ENCODE results near the gene RBM12.

RBM12 gene

DNA sequence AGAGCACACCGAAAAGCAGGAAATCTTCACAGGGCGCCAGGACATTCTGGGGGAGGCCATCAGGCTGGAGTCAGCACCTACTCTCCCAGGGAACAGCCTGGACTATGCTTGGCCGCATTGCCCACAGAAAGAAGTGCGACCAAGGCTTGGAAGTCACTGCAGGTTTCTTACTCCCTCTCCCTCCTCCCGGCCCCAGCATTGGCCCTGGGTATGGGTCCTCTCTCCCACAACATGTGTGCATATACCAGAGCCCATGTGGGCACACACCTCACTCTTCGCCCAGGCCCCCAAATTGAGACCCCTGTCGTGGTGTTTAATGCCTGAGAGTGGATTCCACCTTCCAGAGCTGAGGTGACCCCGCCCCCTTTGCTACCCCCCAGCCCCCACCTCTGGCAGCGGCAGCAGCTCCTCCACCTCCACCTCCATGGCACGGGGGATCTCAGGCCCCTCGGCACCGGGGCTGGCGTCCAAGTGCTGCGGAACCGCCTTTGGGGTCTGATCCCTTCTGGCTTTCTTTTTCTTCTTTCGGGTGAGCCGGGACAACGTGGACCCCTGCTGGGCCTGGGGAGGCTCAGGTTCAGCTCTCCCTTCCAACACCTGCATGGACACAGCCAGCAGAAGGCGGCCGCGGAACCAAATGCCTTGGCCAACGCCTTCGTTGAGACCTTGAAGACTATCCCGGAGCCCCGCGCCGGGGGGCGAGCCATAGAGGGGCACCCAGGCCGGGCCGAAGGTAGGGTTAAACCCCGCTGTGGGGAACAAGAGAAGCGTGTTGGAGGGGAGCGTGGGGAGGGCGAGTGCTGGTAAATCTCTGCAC, 64.3 kb downstream of the RBM12 start (continued):
- no peak for TF ChIP-seq ZNF843 (tag by site-specific recombination; IDR thresholded peaks at IDR 0.05)
- no peak for TF ChIP-seq ZEB2 (tag by site-specific recombination; IDR thresholded peaks at IDR 0.05)
- no peak for TF ChIP-seq YY1 (tag by site-specific recombination; IDR thresholded peaks at IDR 0.05)
- TF ChIP-seq WT1 (tag by site-specific recombination; IDR thresholded peaks at IDR 0.05) = no peak
- TF ChIP-seq ZNF19 (tag by site-specific recombination; IDR thresholded peaks at IDR 0.05; ENCODE audit: low read depth) = no peak

DNA sequence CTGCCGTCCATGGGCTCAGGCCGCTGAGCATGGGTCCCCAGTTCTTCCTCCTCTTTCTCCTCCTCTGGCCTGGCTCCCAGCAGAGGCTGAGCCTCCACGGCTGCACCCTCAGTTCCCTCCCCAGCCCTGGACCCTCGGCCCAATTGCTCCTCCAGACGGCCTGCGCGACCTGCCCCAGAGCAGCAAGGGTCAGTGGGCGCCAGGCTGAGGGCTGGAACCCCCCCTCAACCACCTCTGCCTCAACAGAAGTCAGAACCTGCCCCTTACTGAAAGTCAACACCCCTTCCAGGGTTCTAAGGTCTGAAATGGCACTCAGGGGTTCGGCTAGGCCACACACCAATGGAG, 65.0 kb downstream of the RBM12 start:
- ChIA-PET POLR2A (no interaction called here), CTCF (no interaction called here)
- H3K36me3 ChIP-seq (ENCODE audit: control insufficient read depth in 2 of 2, insufficient read depth in 1 of 2, low read length in 2 of 2) = no peaks in the 10 kb centered on the region
- TF ChIP-seq TRIM28 (IDR thresholded peaks at IDR 0.05; ENCODE audit: borderline replicate concordance, low read length) (no peak), ZNF596 (tag by site-specific recombination; IDR thresholded peaks at IDR 0.05) (no peak), ZBTB20 (tag by site-specific recombination; IDR thresholded peaks at IDR 0.05) (no peak), ZNF843 (tag by site-specific recombination; IDR thresholded peaks at IDR 0.05) (no peak), SALL2 (tag by site-specific recombination; IDR thresholded peaks at IDR 0.05; ENCODE audit: borderline replicate concordance) (no peak), ZNF223 (tag by site-specific recombination; IDR thresholded peaks at IDR 0.05) (no peak)
- TF ChIP-seq, protein P1, sequence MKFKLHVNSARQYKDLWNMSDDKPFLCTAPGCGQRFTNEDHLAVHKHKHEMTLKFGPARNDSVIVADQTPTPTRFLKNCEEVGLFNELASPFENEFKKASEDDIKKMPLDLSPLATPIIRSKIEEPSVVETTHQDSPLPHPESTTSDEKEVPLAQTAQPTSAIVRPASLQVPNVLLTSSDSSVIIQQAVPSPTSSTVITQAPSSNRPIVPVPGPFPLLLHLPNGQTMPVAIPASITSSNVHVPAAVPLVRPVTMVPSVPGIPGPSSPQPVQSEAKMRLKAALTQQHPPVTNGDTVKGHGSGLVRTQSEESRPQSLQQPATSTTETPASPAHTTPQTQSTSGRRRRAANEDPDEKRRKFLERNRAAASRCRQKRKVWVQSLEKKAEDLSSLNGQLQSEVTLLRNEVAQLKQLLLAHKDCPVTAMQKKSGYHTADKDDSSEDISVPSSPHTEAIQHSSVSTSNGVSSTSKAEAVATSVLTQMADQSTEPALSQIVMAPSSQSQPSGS (tag by site-specific recombination; IDR thresholded peaks at IDR 0.05; ENCODE audit: low read depth) = no peak
- TF ChIP-seq, protein P2, sequence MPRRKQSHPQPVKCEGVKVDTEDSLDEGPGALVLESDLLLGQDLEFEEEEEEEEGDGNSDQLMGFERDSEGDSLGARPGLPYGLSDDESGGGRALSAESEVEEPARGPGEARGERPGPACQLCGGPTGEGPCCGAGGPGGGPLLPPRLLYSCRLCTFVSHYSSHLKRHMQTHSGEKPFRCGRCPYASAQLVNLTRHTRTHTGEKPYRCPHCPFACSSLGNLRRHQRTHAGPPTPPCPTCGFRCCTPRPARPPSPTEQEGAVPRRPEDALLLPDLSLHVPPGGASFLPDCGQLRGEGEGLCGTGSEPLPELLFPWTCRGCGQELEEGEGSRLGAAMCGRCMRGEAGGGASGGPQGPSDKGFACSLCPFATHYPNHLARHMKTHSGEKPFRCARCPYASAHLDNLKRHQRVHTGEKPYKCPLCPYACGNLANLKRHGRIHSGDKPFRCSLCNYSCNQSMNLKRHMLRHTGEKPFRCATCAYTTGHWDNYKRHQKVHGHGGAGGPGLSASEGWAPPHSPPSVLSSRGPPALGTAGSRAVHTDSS (tag by site-specific recombination; IDR thresholded peaks at IDR 0.05) = no peak
- TF ChIP-seq, protein P3, sequence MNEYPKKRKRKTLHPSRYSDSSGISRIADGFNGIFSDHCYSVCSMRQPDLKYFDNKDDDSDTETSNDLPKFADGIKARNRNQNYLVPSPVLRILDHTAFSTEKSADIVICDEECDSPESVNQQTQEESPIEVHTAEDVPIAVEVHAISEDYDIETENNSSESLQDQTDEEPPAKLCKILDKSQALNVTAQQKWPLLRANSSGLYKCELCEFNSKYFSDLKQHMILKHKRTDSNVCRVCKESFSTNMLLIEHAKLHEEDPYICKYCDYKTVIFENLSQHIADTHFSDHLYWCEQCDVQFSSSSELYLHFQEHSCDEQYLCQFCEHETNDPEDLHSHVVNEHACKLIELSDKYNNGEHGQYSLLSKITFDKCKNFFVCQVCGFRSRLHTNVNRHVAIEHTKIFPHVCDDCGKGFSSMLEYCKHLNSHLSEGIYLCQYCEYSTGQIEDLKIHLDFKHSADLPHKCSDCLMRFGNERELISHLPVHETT (tag by site-specific recombination; IDR thresholded peaks at IDR 0.05) = no peak
- H3K4me1 ChIP-seq (ENCODE audit: control insufficient read depth, insufficient read depth, low read length) = no peaks in the 10 kb centered on the region
- no peak overlapping the region for H3K4me3 ChIP-seq (ENCODE audit: low read depth, low read length)
- H3K9me3 ChIP-seq (ENCODE audit: control insufficient read depth, insufficient read depth, low read depth, low read length) = no peaks in the 10 kb centered on the region
- no peak overlapping the region for H3K27ac ChIP-seq (ENCODE audit: extremely low read depth, low read depth, low read length)

Measured in HEK293 (cell line).